HepG2 (cell line): ENCODE results near the gene SPRED2. TPM values are rescaled to one million over a fixed set of nuclear protein-coding genes. Genes with fewer than 3 reads are reported as not detected.

Experiments used
- ARNT2 ChIP-seq: sonication (generic); formaldehyde crosslinking; IDR thresholded peaks from 2 replicates; pipeline ENCODE4 v1.8.0; 2022; ENCODE audit warnings: mild to moderate bottlenecking, low read depth, missing genetic modification reagents, moderate library complexity
- BCL3 ChIP-seq: sonication (generic); formaldehyde crosslinking; IDR thresholded peaks from 2 replicates; pipeline ENCODE4 v1.5.1; 2020; ENCODE audit warnings: mild to moderate bottlenecking, missing genetic modification reagents, moderate library complexity
- CENPX ChIP-seq: sonication (generic); formaldehyde crosslinking; IDR thresholded peaks from 2 replicates; pipeline ENCODE4 v1.9.0; 2021; ENCODE audit warnings: mild to moderate bottlenecking, missing genetic modification reagents, moderate library complexity
- ESRRA ChIP-seq: sonication (generic); formaldehyde crosslinking; IDR thresholded peaks from 2 replicates; pipeline ENCODE4 v1.5.1; 2020; ENCODE audit warnings: mild to moderate bottlenecking, low read depth, missing genetic modification reagents
- LBX2 ChIP-seq: sonication (generic); formaldehyde crosslinking; IDR thresholded peaks from 2 replicates; pipeline ENCODE4 v1.5.0; 2020; ENCODE audit warnings: missing genetic modification reagents, mild to moderate bottlenecking, borderline replicate concordance
- NKX3-1 ChIP-seq: sonication (generic); formaldehyde crosslinking; IDR thresholded peaks from 2 replicates; pipeline ENCODE4 v1.5.0; 2020; ENCODE audit warnings: missing genetic modification reagents
- TBP ChIP-seq: sonication (generic); formaldehyde crosslinking; IDR thresholded peaks from 2 replicates; pipeline ENCODE4 v1.5.0; 2020; ENCODE audit warnings: missing genetic modification reagents
- TEAD2 ChIP-seq: sonication (generic); formaldehyde crosslinking; IDR thresholded peaks from 2 replicates; pipeline ENCODE4 v1.9.0; 2021; ENCODE audit warnings: missing genetic modification reagents
- ZNF264 ChIP-seq: sonication (generic); formaldehyde crosslinking; IDR thresholded peaks from 2 replicates; pipeline ENCODE4 v1.4.0; 2020; ENCODE audit warnings: missing genetic modification reagents
- ZNF451 ChIP-seq: sonication (generic); formaldehyde crosslinking; IDR thresholded peaks from 2 replicates; pipeline ENCODE4 v1.5.0; 2020; ENCODE audit warnings: mild to moderate bottlenecking, missing genetic modification reagents
- ZNF563 ChIP-seq: sonication (generic); formaldehyde crosslinking; IDR thresholded peaks from 2 replicates; pipeline ENCODE4 v1.8.0; 2022; ENCODE audit warnings: mild to moderate bottlenecking, moderate library complexity, missing genetic modification reagents
- ZNF780A ChIP-seq: sonication (generic); formaldehyde crosslinking; IDR thresholded peaks from 2 replicates; pipeline ENCODE4 v1.8.0; 2022; ENCODE audit warnings: mild to moderate bottlenecking, missing genetic modification reagents, moderate library complexity
- polyA plus RNA-seq, 8 experiments: library from polyadenylated mRNA; depleted of rRNA in 3 of 8; stranded (reverse) in 7 of 8; unstranded in 1 of 8; fragments of >200 nt; fragmentation: Illumina TruSeq in 4 of 8; extraction: Trizol in 4 of 8; gene quantifications; 2 replicates each; pipeline versions ENCODE4 v1.2.1 to v1.2.3, GENCODE V29; 2011 to 2016; ENCODE audit warnings: low read depth in 4 of 8, missing spikeins in 1 of 8, mixed read lengths in 1 of 8; ENCODE audit not compliant: insufficient read depth in 1 of 8
- total RNA-seq, 5 experiments: library from RNA; depleted of rRNA; stranded (reverse); fragments of >200 nt; fragmentation: Illumina TruSeq; extraction: Trizol; gene quantifications; 2 replicates each; pipeline ENCODE4 v1.2.3, GENCODE V29; 2016; ENCODE audit warnings: low read depth in 1 of 5
- TF ChIP-seq, protein P1 (sequence below): sonication (generic); formaldehyde crosslinking; IDR thresholded peaks from 2 replicates; pipeline ENCODE4 v1.5.0; 2020; ENCODE audit warnings: mild to moderate bottlenecking, missing genetic modification reagents
- TF ChIP-seq, protein P2 (sequence below): sonication (generic); formaldehyde crosslinking; IDR thresholded peaks from 2 replicates; pipeline ENCODE4 v1.4.0; 2020; ENCODE audit warnings: missing genetic modification reagents

Gene SPRED2
- total and polyA plus RNA-seq, 2 of the 13 experiments (the other 11 are each of a cell fraction or from before 2014, with no cell fraction given), result 13.0 to 37.0 TPM

DNA sequence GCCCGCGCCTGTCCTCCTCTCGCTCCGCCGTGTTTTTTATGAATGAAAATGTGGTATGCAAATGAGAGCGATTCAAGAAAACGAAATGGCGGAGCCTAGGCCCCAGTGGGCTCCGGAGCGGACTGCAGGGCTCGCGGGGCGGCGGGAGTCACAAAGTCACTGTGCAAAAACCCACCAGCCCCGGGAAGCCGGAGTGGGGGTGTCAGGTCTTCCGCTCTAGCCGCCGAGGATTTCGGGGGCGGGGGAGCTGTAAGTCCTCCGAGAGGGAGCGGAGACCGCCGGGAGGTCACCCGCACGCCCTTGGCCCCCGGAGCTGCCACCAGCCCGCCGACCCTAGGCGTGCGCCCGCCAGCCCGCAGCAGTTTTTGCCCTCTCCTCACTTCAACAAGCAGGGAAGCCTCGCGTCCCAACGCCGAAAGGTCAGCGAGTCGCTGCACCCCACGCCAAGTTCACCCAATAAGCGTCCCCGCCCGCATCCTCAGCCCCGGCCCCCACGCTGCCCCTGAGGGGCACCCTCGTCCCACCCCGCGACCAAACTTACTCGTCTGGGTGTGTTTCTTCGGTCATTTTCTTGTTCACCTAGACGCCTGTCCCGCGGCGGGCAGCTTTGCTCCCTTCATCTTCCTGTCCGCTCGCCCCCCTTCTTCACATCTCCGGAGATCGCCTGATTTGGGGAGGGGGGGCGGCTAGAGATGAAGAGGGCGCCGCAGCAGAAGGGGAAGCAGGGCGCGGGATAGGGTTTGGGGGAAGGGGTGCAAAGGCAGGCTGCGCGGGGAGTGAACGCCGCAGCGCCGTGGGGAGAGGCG is 775 bp downstream of the SPRED2 start (continued):
- TF ChIP-seq ESRRA (CRISPR knock-in tag) (peak; percentile 45; the same call in 1 of the 2 replicates), ZNF563 (CRISPR knock-in tag) (no peak; the same call in 1 of the 2 replicates), TEAD2 (no peak; the same call in 1 of the 2 replicates), ZNF780A (CRISPR knock-in tag) (0 out of 2 replicates have a peak, but pooled peaks have one; percentile 35), NKX3-1 (peak; percentile 75; the same call in 1 of the 2 replicates), ZNF451 (CRISPR knock-in tag) (no peak), ZNF264 (0 out of 2 replicates have a peak, but pooled peaks have one; percentile 21), TBP (CRISPR knock-in tag) (no peak), BCL3 (peak; percentile 72; the same call in 1 of the 2 replicates), LBX2 (CRISPR knock-in tag) (no peak), ARNT2 (CRISPR knock-in tag) (peak; percentile 48; the same call in 1 of the 2 replicates), CENPX (CRISPR knock-in tag) (no peak)
- TF ChIP-seq, protein P1, sequence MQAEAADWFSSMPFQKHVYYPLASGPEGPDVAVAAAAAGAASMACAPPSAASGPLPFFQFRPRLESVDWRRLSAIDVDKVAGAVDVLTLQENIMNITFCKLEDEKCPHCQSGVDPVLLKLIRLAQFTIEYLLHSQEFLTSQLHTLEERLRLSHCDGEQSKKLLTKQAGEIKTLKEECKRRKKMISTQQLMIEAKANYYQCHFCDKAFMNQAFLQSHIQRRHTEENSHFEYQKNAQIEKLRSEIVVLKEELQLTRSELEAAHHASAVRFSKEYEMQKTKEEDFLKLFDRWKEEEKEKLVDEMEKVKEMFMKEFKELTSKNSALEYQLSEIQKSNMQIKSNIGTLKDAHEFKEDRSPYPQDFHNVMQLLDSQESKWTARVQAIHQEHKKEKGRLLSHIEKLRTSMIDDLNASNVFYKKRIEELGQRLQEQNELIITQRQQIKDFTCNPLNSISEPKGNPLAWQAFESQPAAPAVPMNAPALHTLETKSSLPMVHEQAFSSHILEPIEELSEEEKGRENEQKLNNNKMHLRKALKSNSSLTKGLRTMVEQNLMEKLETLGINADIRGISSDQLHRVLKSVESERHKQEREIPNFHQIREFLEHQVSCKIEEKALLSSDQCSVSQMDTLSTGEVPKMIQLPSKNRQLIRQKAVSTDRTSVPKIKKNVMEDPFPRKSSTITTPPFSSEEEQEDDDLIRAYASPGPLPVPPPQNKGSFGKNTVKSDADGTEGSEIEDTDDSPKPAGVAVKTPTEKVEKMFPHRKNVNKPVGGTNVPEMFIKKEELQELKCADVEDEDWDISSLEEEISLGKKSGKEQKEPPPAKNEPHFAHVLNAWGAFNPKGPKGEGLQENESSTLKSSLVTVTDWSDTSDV (CRISPR knock-in tag), result no peak
- TF ChIP-seq, protein P2, sequence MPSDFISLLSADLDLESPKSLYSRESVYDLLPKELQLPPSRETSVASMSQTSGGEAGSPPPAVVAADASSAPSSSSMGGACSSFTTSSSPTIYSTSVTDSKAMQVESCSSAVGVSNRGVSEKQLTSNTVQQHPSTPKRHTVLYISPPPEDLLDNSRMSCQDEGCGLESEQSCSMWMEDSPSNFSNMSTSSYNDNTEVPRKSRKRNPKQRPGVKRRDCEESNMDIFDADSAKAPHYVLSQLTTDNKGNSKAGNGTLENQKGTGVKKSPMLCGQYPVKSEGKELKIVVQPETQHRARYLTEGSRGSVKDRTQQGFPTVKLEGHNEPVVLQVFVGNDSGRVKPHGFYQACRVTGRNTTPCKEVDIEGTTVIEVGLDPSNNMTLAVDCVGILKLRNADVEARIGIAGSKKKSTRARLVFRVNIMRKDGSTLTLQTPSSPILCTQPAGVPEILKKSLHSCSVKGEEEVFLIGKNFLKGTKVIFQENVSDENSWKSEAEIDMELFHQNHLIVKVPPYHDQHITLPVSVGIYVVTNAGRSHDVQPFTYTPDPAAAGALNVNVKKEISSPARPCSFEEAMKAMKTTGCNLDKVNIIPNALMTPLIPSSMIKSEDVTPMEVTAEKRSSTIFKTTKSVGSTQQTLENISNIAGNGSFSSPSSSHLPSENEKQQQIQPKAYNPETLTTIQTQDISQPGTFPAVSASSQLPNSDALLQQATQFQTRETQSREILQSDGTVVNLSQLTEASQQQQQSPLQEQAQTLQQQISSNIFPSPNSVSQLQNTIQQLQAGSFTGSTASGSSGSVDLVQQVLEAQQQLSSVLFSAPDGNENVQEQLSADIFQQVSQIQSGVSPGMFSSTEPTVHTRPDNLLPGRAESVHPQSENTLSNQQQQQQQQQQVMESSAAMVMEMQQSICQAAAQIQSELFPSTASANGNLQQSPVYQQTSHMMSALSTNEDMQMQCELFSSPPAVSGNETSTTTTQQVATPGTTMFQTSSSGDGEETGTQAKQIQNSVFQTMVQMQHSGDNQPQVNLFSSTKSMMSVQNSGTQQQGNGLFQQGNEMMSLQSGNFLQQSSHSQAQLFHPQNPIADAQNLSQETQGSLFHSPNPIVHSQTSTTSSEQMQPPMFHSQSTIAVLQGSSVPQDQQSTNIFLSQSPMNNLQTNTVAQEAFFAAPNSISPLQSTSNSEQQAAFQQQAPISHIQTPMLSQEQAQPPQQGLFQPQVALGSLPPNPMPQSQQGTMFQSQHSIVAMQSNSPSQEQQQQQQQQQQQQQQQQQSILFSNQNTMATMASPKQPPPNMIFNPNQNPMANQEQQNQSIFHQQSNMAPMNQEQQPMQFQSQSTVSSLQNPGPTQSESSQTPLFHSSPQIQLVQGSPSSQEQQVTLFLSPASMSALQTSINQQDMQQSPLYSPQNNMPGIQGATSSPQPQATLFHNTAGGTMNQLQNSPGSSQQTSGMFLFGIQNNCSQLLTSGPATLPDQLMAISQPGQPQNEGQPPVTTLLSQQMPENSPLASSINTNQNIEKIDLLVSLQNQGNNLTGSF (CRISPR knock-in tag), result no peak; the same call in 1 of the 2 replicates
